GM19452 (cell line): Measurements from ENCODE around the gene RAPGEF3.

Experiments used
- ATAC-seq: cut with Tn5 transposase; IDR thresholded peaks from one replicate; pipeline ENCODE4 v1.9.1; 2021; ENCODE audit not compliant: unreplicated experiment

The RAPGEF3 gene

DNA sequence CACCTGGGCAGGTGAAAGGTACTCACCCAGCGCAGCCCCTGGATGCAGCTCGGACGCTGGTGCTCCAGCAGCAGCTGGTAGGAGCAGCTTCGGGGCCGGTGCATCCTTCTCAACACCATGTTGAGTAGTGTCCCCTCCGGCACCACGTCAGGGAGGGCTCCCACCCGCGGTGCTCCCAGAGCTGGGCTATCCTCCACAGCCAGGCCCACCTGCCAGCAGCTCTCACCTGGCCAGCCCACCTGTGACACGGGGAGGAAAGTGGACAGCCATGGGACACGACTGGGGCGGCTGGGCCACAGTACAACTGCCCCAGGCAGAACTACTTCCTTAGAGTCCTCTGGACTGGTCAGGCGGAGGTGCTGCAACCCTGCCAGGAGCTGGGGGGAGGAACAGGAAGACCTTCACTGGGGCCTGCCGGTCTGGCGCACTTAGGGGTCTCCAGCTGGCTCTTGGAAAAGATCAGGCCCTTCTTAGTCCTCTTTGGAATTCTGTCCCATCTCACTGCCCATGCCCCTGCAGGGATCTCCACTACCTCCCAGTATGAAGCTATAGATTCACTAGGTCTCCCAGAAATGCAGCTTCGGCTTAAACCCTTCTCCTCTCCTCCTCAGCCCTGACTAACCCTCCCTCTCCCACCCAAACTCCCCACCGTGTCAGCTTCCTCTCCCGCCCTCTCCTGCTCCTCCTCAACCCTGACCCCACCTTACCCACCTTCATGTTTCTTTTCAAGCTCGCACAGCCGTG is 668 bp downstream of the RAPGEF3 start:
- ATAC-seq = no peak

DNA sequence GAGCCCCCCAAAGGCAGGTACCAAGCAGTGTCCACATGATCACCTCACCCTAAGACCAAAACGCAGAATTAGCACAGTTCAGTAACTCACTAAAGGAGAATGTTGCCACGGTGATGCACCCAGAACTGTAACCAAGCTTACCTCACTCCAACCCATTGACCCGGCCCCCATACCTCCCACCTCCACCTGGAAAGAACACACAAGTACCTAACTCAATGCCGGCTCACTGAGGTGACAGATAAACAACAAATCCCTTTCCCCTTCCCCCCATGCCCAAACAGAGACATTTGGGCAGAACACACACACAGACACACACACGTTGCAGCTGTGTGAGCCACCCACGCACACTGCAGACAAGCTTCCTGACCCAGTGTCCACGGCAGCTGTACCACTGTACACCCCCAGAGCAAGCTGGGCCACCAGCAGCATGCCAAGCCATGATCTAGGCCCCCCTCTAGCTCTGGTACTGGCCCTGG is 1.3 kb downstream of the RAPGEF3 start:
- no peak for ATAC-seq

GRCh38 chr12:47755655-47756562 is 2.8 kb downstream of the RAPGEF3 start:
- peak; percentile 58 for ATAC-seq

DNA sequence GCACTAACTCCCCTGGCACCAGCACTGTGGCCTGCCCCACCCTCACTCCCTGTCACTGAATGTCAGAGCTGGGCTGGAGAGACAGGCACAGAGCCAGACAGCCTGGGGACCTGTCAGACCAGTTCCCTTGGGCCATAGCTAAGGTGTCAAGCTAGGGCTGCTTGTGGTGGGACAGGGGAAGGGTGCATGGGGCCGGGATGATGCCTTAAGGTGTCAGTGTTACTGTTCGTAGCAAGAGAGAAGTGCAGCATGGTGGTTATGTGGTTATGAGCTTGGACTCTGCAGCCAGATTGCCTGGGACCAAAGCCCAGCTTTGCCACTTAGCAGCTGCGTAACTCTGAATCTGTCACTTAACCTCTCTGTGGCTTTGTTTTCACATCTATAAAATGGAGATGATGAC is 3.8 kb downstream of the RAPGEF3 start:
- peak; percentile 23 for ATAC-seq

GRCh38 chr12:47754126-47754525 is 4.6 kb downstream of the RAPGEF3 start:
- no peak for ATAC-seq

GRCh38 chr12:47753021-47754001 is 5.4 kb downstream of the RAPGEF3 start:
- ATAC-seq = no peak

DNA sequence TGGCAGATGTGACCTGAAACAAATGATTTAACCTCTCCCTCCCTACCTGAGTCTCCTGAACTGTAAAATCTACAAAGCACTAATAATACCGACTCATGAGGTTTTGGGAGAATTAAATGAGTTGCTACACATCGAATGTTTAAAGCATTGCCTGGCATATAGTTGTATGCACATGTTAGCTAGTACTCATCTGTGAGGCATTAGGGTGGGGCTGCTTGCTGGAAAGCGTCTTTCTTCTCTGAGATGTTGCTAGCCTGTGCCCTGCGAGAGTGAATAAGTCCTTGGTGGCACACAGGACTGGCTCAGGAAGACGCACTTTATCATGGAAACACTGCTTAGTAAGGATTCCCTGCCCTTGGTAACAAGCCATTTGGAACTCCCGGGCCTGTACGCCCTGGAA is 6.1 kb downstream of the RAPGEF3 start:
- no peak for ATAC-seq

- no peak for ATAC-seq
These were observed 6.6 kb downstream of the RAPGEF3 start for GRCh38 chr12:47752121-47752520.

DNA sequence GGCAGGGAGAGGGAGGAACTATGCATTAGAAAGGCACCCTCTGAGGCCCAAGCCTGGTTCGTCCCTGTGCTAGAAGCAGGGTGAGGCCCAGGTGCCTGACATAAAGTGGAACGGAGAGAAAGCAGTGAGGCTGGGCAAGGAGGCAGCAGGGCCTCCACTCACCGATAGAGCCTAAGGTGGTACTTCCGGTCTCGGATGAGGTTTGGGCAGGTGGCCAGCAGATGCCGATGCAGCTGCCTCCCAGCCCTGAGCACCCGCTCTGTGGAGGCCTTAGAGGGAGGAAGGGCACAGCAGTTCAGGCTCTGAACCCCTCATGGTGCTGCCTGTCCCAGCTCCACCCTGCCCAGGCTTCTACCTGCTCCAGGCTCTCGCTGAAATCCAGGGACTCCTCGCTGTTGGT is 7.1 kb downstream of the RAPGEF3 start:
- no peak for ATAC-seq

DNA sequence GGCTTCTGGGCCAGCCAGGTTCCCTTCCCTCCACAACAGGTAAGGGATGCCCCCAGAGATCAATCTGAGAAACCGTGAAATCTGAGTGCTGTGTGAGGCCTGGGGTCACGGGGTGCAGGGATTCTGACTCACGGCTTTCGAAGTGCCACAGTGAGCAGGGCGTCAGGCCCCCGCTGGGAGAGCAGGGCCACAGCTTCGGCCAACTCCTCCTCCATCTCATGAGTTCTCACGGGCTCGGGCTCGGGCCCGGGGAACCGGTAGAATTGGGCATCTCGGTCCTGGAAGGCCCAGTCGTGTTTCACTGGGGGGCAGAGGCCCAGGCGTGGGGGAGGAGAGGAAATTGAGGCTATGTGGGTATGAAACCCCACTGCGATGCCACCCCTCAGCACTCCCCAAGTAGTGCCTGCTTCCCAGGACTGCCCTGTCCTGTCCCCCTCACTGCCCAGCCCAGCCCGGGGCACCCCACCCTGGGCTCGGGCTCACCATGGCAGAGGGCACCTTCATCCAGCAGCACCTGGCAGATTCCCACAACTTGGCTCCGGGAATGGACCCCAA is 7.7 kb downstream of the RAPGEF3 start:
- no peak for ATAC-seq

GRCh38 chr12:47750229-47750798 is 8.4 kb downstream of the RAPGEF3 start:
- no peak for ATAC-seq

- no peak for ATAC-seq
These were observed 9.8 kb downstream of the RAPGEF3 start for GRCh38 chr12:47748899-47749298.

GRCh38 chr12:47748507-47748828 is 10.2 kb downstream of the RAPGEF3 start:
- no peak for ATAC-seq

DNA sequence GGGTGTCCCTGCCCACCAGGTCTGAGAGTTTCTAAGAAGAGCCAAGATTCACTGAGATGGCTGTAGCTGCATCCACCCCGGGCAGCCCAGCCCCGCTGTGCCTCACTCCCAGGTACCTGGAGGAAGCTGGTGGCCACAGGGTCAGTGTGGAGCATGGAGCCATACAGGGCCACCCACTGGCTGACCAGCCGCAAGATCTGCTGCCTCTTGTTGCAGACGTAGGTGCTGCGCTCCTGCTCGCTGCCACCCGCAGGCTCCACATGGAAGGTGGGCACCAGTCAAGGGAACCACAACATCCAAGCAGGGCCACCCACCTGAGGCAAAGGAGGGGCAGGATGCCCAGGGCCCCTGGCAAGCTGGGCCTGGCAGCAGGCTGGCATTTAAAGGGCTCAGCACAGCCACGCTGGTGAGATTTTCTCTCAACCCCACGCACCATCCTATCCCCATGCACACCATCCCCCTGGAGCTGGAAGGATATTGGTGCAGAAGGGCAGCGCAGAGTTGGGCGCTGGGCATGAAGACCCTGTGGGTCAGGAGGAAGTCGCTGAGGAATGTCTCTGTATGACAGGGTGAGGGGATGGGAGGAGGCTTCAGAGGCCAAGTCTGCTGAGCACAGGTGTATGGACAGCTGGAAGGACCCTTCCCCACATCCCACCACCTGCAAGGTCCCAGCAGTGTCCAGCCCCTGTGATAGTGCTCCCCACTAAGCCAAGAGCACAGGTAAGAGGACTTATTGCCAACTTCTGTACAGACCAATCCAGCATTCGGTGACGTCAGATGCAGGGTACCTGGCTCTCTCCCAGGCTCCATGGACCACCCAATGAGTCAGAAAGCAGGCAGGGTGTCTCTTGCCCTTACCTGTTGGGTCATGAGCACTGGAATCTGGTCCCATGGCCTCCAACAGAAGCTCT is 10.8 kb downstream of the RAPGEF3 start:
- no peak for ATAC-seq

- no peak for ATAC-seq
These were observed 11.6 kb downstream of the RAPGEF3 start for GRCh38 chr12:47747126-47747525.

DNA sequence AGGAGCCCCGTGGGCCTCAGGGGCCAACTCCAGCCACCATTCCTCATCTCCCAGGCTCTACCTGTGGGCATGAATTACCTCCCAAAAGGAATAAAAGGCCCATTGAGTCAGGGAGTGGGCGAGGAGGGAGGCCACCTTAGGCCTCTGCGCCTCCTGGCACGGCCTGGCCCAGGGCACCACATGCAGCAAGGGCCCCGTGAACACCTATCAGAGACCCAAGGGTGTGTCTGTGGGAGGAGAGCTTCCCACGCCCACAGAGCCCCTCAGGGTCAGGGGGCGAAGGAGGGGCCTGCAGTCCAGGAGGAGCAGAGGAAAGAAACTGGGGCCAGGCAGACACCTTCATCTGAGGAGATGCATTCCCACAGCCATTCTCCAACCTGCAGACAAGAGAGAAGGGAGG is 12.2 kb downstream of the RAPGEF3 start:
- no peak for ATAC-seq

DNA sequence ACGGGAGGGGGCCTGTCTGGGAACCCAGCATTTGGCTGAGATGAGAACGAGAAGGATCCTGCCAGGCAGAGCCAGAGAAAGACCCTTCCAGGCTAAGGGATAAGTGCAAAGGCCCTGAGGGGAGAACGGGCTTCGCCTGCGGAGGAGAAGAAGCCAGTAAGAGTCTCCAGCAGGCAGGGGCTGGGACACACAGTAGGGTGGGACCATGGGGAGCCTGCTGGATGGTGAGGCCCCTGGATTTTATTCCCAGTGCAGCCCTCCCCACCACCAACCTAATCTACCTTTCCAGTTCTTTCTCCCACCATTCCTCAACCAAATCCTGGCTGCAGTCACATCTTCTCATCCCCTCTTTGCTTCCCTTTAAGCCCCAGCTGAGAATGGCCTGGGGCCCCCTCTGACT is 12.6 kb downstream of the RAPGEF3 start:
- no peak for ATAC-seq

GRCh38 chr12:47745485-47746041 is 13.1 kb downstream of the RAPGEF3 start:
- ATAC-seq = no peak
